KMS-11 (cell line): ENCODE data around the gene TRAPPC5.

Source experiments
- H2AFZ ChIP-seq: fragments of 200-600 bp; sonication (generic); 2 replicates; pipeline ENCODE4 v1.6.1; 2016; ENCODE audit warnings: antibody characterized with exemption, mixed run types, low read depth
- H3K27ac ChIP-seq: fragments of 200-600 bp; sonication (generic); 2 replicates; pipeline ENCODE4 v1.6.1; 2016; ENCODE audit warnings: mild to moderate bottlenecking, mixed run types
- H3K27me3 ChIP-seq: fragments of 200-600 bp; sonication (generic); 2 replicates; pipeline ENCODE4 v1.6.1; 2017; ENCODE audit warnings: mild to moderate bottlenecking, low read depth, mixed run types, moderate library complexity; ENCODE audit not compliant: insufficient read depth
- H3K36me3 ChIP-seq: fragments of 200-600 bp; sonication (generic); 2 replicates; pipeline ENCODE4 v1.6.1; 2017; ENCODE audit warnings: mild to moderate bottlenecking, mixed run types; ENCODE audit not compliant: insufficient read depth
- H3K4me1 ChIP-seq: fragments of 200-600 bp; sonication (generic); 2 replicates; pipeline ENCODE4 v1.6.1; 2016; ENCODE audit warnings: mild to moderate bottlenecking, low read depth, mixed run types; ENCODE audit not compliant: poor library complexity, severe bottlenecking
- H3K4me2 ChIP-seq: fragments of 200-600 bp; sonication (generic); 2 replicates; pipeline ENCODE4 v1.7.0; 2016; ENCODE audit warnings: mild to moderate bottlenecking, mixed run types
- H3K4me3 ChIP-seq: fragments of 200-600 bp; sonication (generic); IDR thresholded peaks from 2 replicates; pipeline ENCODE4 v1.6.1; 2017; ENCODE audit warnings: low read depth, low read length, mixed read lengths; ENCODE audit not compliant: insufficient read depth
- H3K79me2 ChIP-seq: fragments of 200-600 bp; sonication (generic); 2 replicates; pipeline ENCODE4 v1.6.1; 2016; ENCODE audit warnings: low read depth, mixed run types; ENCODE audit not compliant: insufficient read depth
- H3K9ac ChIP-seq: fragments of 200-600 bp; sonication (generic); 2 replicates; pipeline ENCODE4 v1.6.1; 2016; ENCODE audit warnings: mild to moderate bottlenecking, mixed run types
- H4K20me1 ChIP-seq: fragments of 200-600 bp; sonication (generic); 2 replicates; pipeline ENCODE4 v1.6.1; 2016; ENCODE audit warnings: mild to moderate bottlenecking, mixed run types; ENCODE audit not compliant: insufficient read depth
- TF ChIP-seq, protein P1 (sequence below): fragments of 200-600 bp; sonication (generic); conservative IDR thresholded peaks from 2 replicates; pipeline ENCODE4 v1.6.1; 2017; ENCODE audit warnings: low read depth, mild to moderate bottlenecking, antibody characterized with exemption, low read length, moderate library complexity, mixed read lengths

TRAPPC5 gene

DNA sequence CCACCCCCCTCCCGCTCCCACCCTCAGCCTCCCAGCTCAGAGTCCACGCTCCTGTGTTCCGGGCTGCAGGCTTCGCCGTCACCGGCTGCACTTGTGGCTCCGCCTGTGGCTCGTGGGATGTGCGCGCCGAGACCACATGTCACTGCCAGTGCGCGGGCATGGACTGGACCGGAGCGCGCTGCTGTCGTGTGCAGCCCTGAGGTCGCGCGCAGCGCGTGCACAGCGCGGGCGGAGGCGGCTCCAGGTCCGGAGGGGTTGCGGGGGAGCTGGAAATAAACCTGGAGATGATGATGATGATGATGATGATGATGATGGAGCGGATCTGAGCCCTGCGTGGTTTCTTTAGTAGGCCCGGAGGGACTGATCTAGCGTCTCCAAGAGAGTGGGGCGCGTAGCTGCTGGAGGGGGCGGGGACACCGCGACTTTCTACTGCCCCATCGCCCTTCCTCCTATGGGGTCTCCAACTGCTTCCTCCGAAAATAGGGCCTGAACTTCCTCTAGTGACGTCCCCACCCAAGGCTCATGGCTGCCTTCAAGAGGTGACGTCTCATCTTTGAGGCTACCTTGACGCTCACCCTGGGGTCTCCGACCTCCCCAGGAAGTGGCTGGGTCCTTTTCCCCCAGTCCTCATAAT is 10.4 kb upstream of the TRAPPC5 start:
- Histone ChIP-seq H3K4me3 (no peak overlapping the region), H3K36me3 (no peaks in the 10 kb centered on the region), H4K20me1 (no peaks in the 10 kb centered on the region), H3K4me1 (no peaks in the 10 kb centered on the region), H3K79me2 (no peaks in the 10 kb centered on the region), H2AFZ (no peak overlapping the region), H3K9ac (no peak overlapping the region), H3K4me2 (no peak overlapping the region), H3K27ac (no peak overlapping the region), H3K27me3 (peaks cover 60% of the 10 kb centered on the region; the same call in 1 of the 2 replicates)
- TF ChIP-seq, protein P1, sequence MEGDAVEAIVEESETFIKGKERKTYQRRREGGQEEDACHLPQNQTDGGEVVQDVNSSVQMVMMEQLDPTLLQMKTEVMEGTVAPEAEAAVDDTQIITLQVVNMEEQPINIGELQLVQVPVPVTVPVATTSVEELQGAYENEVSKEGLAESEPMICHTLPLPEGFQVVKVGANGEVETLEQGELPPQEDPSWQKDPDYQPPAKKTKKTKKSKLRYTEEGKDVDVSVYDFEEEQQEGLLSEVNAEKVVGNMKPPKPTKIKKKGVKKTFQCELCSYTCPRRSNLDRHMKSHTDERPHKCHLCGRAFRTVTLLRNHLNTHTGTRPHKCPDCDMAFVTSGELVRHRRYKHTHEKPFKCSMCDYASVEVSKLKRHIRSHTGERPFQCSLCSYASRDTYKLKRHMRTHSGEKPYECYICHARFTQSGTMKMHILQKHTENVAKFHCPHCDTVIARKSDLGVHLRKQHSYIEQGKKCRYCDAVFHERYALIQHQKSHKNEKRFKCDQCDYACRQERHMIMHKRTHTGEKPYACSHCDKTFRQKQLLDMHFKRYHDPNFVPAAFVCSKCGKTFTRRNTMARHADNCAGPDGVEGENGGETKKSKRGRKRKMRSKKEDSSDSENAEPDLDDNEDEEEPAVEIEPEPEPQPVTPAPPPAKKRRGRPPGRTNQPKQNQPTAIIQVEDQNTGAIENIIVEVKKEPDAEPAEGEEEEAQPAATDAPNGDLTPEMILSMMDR, result no peak

DNA sequence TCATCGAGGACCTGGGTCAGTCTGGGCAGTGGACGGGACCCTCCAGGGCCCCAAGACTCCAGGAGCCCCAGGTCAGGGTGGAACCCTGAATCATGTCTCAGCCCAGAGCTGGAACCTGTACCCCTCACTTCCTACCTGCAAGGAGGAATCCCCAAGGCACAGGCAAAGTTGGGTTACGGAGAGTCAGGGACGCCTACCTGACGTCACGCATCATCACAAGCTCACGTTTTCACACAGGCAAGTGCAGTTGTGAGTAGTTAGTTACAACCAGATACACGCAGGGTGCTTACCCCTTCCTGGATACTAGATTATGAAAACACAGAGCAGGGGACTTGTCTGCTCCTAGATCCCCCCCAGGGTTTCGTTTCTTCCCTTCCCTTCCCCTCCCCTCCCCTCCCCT is 9.8 kb upstream of the TRAPPC5 start:
- H3K4me3 ChIP-seq, result no peak overlapping the region
- no peak overlapping the region for H3K4me2 ChIP-seq
- peaks cover 58% of the 10 kb centered on the region; the same call in 1 of the 2 replicates for H3K27me3 ChIP-seq
- no peaks in the 10 kb centered on the region for H4K20me1 ChIP-seq
- TF ChIP-seq, protein P1, result no peak
- no peaks in the 10 kb centered on the region for H3K4me1 ChIP-seq
- no peak overlapping the region for H2AFZ ChIP-seq
- no peaks in the 10 kb centered on the region for H3K36me3 ChIP-seq
- H3K27ac ChIP-seq, result no peak overlapping the region
- H3K9ac ChIP-seq, result no peak overlapping the region
- no peaks in the 10 kb centered on the region for H3K79me2 ChIP-seq

DNA sequence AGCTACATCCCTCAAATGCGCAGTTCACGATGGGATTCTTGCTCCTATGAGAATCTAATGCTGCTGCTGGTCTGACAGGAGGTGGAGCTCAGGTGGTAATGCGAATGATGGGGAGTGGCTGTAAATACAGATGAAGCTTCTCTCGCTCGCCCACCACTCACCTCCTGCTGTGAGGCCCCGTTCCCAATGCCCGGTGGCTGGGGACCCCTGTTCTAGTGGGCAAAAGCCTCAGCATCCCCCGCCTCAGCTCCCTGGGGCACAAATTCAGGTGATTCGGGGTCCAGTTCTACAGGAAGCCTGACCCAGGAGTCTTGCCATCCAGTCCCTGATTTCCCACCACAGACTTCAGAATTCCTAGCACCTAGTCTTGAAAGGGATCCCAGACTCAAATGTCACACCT is 8.1 kb upstream of the TRAPPC5 start:
- Histone ChIP-seq H3K27ac (no peak overlapping the region), H3K9ac (no peak overlapping the region), H4K20me1 (no peaks in the 10 kb centered on the region), H2AFZ (no peak overlapping the region), H3K4me1 (no peaks in the 10 kb centered on the region), H3K79me2 (no peaks in the 10 kb centered on the region), H3K4me2 (no peak overlapping the region), H3K36me3 (no peaks in the 10 kb centered on the region), H3K27me3 (peaks cover 61% of the 10 kb centered on the region; the same call in 1 of the 2 replicates), H3K4me3 (no peak overlapping the region)
- TF ChIP-seq, protein P1, result no peak

DNA sequence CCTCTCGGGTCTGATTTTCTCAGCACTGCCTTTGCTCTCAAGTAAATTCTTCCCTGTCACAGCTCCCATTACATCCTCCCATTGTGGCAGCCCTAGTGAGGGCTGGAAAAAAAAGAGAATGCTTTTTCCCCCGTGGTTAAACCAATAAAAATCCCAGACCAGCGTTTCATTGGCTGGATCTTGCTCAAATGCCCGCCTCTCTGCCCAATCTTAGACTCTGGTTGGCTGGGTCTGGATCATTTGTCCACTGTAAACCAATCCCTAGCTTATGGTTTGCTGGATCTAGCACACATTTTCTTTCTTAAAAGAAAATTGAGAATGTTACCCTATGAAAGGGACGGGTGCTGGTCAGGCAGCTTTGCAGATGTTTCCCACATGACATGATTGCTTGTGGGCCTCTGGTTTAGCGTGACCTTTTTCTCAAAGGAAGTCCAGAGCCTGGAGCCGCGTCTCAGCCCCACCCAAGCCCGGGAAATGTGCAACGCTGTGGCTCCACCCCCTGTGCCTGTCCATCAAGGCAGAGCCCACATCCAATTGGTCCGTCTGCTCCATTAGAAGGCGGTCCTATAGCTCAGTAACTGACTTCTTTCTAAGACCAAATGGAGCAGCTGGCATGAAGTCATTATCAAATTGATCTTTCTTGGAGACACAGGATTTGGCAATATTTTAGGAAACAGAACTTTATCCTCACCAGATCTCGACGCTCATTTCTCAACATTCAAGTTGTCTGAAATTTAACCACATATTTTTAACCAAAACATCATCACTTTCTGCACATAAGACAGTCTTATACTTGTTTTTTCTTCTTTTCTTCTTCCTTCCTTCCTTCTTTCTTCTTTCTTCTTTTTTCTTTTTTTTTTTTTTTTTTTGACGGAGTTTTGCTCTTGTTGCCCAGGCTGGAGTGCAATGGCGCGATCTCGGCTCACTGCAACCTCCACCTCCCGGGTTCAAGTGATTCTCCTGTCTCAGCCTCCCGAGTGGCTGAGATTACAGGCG is 6.3 kb upstream of the TRAPPC5 start:
- Histone ChIP-seq H4K20me1 (no peaks in the 10 kb centered on the region), H3K36me3 (no peaks in the 10 kb centered on the region), H2AFZ (peak overlapping the region; percentile 60; the same call in 1 of the 2 replicates), H3K4me3 (no peak overlapping the region), H3K4me1 (no peaks in the 10 kb centered on the region), H3K79me2 (no peaks in the 10 kb centered on the region), H3K4me2 (peak overlapping the region; percentile 23; the same call in 1 of the 2 replicates), H3K27ac (no peak overlapping the region), H3K9ac (no peak overlapping the region), H3K27me3 (peaks cover 60% of the 10 kb centered on the region)
- TF ChIP-seq, protein P1, result no peak
